Measurements from ENCODE around the gene MNX1.

MNX1 gene

GRCh38 chr7:156969972-156970420, 40.5 kb downstream of the MNX1 start:
- DNase-seq (ENCODE audit: low read depth in 2 of 2), result no peak

GRCh38 chr7:156968183-156968582, 42.3 kb downstream of the MNX1 start:
- no peak for DNase-seq (ENCODE audit: low read depth in 2 of 2)

- DNase-seq (ENCODE audit: low read depth in 2 of 2), result no peak
These were observed 44.1 kb downstream of the MNX1 start for GRCh38 chr7:156966387-156966786.

GRCh38 chr7:156964971-156965370, 45.5 kb downstream of the MNX1 start:
- no peak for DNase-seq (ENCODE audit: low read depth in 2 of 2)

GRCh38 chr7:156963472-156963871, 47.0 kb downstream of the MNX1 start:
- no peak for DNase-seq (ENCODE audit: low read depth in 2 of 2)

GRCh38 chr7:156962897-156963296, 47.6 kb downstream of the MNX1 start:
- DNase-seq (ENCODE audit: low read depth in 2 of 2), result no peak

GRCh38 chr7:156962145-156962544, 48.3 kb downstream of the MNX1 start:
- no peak for DNase-seq (ENCODE audit: low read depth in 2 of 2)

- DNase-seq (ENCODE audit: low read depth in 2 of 2), result no peak
These were observed 53.7 kb downstream of the MNX1 start for GRCh38 chr7:156956727-156957126.

- DNase-seq (ENCODE audit: low read depth in 2 of 2), result no peak
These were observed 55.5 kb downstream of the MNX1 start for GRCh38 chr7:156954941-156955340.
